Mesendoderm (in vitro differentiated cells): ENCODE measurements around the gene TPSAB1.
"Not testable (repeated sequence)": the region's sequence is repeated elsewhere in the genome, so short reads cannot be mapped to it uniquely, and the experiment has no call there.

Experiments used
- DNase-seq: peaks from one replicate; pipeline ENCODE4 v3.0.0; 2013
- H2AK5ac ChIP-seq: 2 replicates; pipeline ENCODE4 v1.6.1; 2013; ENCODE audit warnings: low read length, inconsistent platforms
- H2BK120ac ChIP-seq: 2 replicates; pipeline ENCODE4 v1.6.1; 2013; ENCODE audit warnings: low read depth, mild to moderate bottlenecking, low read length, moderate library complexity, mixed read lengths
- H2BK15ac ChIP-seq: replicated peaks from 2 replicates; pipeline ENCODE4 v1.6.1; 2013; ENCODE audit warnings: low read depth, mild to moderate bottlenecking, moderate library complexity
- H2BK5ac ChIP-seq: 2 replicates; pipeline ENCODE4 v1.6.1; 2013; ENCODE audit warnings: low read length, inconsistent platforms
- H3K18ac ChIP-seq: 2 replicates; pipeline ENCODE4 v1.6.1; 2013; ENCODE audit warnings: mild to moderate bottlenecking, low read length, mixed read lengths
- H3K23ac ChIP-seq: one replicate; pipeline ENCODE4 v1.6.1; 2013; ENCODE audit warnings: low read length
- H3K27ac ChIP-seq: 2 replicates; pipeline ENCODE4 v1.5.1; 2013; ENCODE audit warnings: low read depth, mild to moderate bottlenecking, inconsistent platforms, low read length, moderate library complexity
- H3K27me3 ChIP-seq: 2 replicates; pipeline ENCODE4 v1.6.1; 2013; ENCODE audit warnings: low read length, control low read depth, mild to moderate bottlenecking, inconsistent platforms; ENCODE audit not compliant: insufficient read depth, poor library complexity
- H3K36me3 ChIP-seq: 2 replicates; pipeline ENCODE4 v1.6.1; 2013; ENCODE audit warnings: low read length, inconsistent platforms; ENCODE audit not compliant: control insufficient read depth, insufficient read depth
- H3K4ac ChIP-seq: one replicate; pipeline ENCODE4 v1.6.1; 2013; ENCODE audit warnings: low read depth, mild to moderate bottlenecking, low read length, moderate library complexity
- H3K4me1 ChIP-seq: 2 replicates; pipeline ENCODE4 v1.6.1; 2013; ENCODE audit warnings: low read depth, low read length, inconsistent platforms; ENCODE audit not compliant: control insufficient read depth
- H3K4me2 ChIP-seq: 2 replicates; pipeline ENCODE4 v1.6.1; 2013; ENCODE audit warnings: low read length
- H3K4me3 ChIP-seq: 2 replicates; pipeline ENCODE4 v1.5.1; 2013; ENCODE audit warnings: mild to moderate bottlenecking, low read length
- H3K56ac ChIP-seq: one replicate; pipeline ENCODE4 v1.6.1; 2013; ENCODE audit warnings: low read length
- H3K79me1 ChIP-seq: 2 replicates; pipeline ENCODE4 v1.6.1; 2013; ENCODE audit warnings: low read length, inconsistent platforms
- H3K79me2 ChIP-seq: 2 replicates; pipeline ENCODE4 v1.6.1; 2013; ENCODE audit warnings: mild to moderate bottlenecking, low read length; ENCODE audit not compliant: control insufficient read depth, insufficient read depth
- H3K9ac ChIP-seq: 2 replicates; pipeline ENCODE4 v1.6.1; 2013; ENCODE audit warnings: low read length, inconsistent platforms
- H4K5ac ChIP-seq: one replicate; pipeline ENCODE4 v1.6.1; 2013; ENCODE audit warnings: low read length
- H4K8ac ChIP-seq: one replicate; pipeline ENCODE4 v1.6.1; 2013; ENCODE audit warnings: low read depth, mild to moderate bottlenecking, control low read depth, low read length, moderate library complexity
- WGBS: extraction: QIAGEN DNeasy Blood & Tissue Kit; methylation state at CpG from one replicate; pipeline ENCODE4 v1.1.7; 2013; ENCODE audit warnings: low lambda C conversion rate, missing lambda C conversion rate; ENCODE audit not compliant: insufficient coverage; ENCODE audit errors: extremely low coverage; 5-methylcytosine and 5-hydroxymethylcytosine counted together

The TPSAB1 gene

DNA sequence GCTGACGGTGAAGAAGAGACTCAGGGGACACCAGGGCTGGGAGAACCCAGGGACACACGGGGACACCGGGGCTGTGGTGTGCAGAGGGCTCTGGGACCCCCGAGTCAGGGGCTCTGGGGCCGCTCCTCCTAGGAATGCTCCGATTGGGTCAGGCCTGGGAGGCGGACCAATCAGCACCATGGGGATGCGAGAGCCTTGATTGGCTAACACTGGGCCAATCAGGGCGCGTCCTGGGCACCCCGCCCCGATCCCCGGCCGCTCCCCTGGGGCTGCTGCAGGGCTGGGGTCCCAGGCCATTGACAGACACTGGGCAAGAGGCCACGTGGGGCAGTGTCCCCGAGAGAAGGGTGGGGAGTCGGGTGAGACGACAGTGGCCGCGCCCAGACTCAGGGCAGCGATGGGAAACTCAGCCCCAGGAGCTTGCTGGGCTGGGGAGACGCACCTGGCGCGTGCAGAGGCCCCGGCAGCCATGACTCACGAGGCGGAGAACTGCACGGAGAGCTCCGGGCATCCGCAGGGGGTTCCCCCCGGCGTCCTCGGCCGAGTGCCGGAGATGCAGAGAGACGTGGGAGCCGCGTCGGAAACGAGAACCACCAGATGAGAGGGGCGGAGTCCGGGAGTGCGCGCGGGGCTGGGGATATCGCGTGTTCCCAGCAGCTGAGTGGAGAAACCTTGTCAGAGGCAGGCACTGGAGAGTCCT is 8.3 kb upstream of the TPSAB1 start:
- not testable (repeated sequence) for H4K8ac ChIP-seq, H2BK5ac ChIP-seq, H2BK120ac ChIP-seq, H3K4me1 ChIP-seq, H3K4me2 ChIP-seq, H3K27ac ChIP-seq, H3K27me3 ChIP-seq, H2AK5ac ChIP-seq, H3K18ac ChIP-seq, H3K79me2 ChIP-seq, H3K36me3 ChIP-seq, H3K9ac ChIP-seq, H2BK15ac ChIP-seq, H3K4me3 ChIP-seq, H4K5ac ChIP-seq, H3K79me1 ChIP-seq, H3K23ac ChIP-seq, DNase-seq, H3K4ac ChIP-seq, H3K56ac ChIP-seq
- no CpG with 5 or more reads among the region's 47 CpGs for WGBS

DNA sequence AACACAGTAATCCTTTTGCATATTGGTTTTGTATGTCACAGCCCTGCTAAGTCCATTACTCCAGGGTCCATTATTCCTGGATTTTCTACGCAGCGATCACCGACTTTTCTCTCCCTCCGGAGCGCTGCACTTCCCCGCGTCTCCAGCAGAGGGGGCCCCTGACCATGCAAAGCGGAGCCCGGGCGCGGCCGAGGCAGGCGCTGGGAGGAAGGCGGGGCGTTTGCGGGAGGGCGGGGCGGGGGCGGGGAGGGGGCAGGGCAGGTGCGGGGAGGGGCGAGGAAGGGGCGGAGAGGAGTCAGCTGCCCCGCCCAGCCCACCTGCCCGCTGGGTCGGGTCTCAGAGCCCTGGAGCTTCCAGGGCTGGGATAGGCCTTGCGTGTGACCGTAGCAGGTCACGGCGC is 3.8 kb upstream of the TPSAB1 start:
- WGBS, result no CpG with 5 or more reads among the region's 29 CpGs
- H3K4me2 ChIP-seq, H3K79me2 ChIP-seq, H3K18ac ChIP-seq, H3K4me3 ChIP-seq, H2BK5ac ChIP-seq, H2BK15ac ChIP-seq, H3K56ac ChIP-seq, H3K36me3 ChIP-seq, H3K27me3 ChIP-seq, H3K4me1 ChIP-seq, H3K79me1 ChIP-seq, H2AK5ac ChIP-seq, H3K27ac ChIP-seq, H3K9ac ChIP-seq, H4K5ac ChIP-seq, H2BK120ac ChIP-seq, H4K8ac ChIP-seq, H3K23ac ChIP-seq, DNase-seq, H3K4ac ChIP-seq: not testable (repeated sequence)

DNA sequence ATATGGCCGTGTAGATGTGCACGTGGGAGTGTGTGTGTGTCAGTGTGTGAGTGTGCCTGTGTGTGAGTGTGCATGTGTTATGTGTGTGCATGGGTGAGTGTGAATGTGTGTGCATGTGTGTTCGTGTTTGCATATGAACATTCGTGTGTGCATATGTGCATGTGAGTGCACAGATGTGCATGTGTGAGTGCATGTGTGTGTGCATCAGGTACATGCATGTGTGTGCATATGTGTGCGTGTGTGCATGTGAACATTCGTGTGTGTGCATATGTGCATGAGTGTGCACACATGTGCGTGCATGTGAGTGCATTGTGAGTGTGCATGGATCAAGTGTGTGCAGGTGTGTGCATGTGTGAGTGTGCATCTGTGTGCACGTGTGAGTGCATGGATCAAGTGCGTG is 2.5 kb upstream of the TPSAB1 start:
- no peak overlapping the region for H3K4ac ChIP-seq
- no peak overlapping the region for H3K9ac ChIP-seq
- no CpG with 5 or more reads among the region's 9 CpGs for WGBS
- H2BK5ac ChIP-seq, result no peak overlapping the region
- H4K5ac ChIP-seq, result no peak overlapping the region
- no peak for DNase-seq
- no peak overlapping the region for H3K23ac ChIP-seq
- H3K27ac ChIP-seq, result no peak overlapping the region
- no peak overlapping the region for H3K18ac ChIP-seq
- no peak overlapping the region for H3K56ac ChIP-seq
- H3K4me1 ChIP-seq, result no peaks in the 10 kb centered on the region
- H4K8ac ChIP-seq, result no peak overlapping the region
- no peaks in the 10 kb centered on the region for H3K79me2 ChIP-seq
- no peaks in the 10 kb centered on the region for H3K36me3 ChIP-seq
- no peaks in the 10 kb centered on the region for H3K27me3 ChIP-seq
- no peaks in the 10 kb centered on the region for H3K79me1 ChIP-seq
- no peak overlapping the region for H2BK15ac ChIP-seq
- no peak overlapping the region for H2BK120ac ChIP-seq
- H3K4me3 ChIP-seq, result no peak overlapping the region
- H3K4me2 ChIP-seq, result no peak overlapping the region
- H2AK5ac ChIP-seq, result no peak overlapping the region

DNA sequence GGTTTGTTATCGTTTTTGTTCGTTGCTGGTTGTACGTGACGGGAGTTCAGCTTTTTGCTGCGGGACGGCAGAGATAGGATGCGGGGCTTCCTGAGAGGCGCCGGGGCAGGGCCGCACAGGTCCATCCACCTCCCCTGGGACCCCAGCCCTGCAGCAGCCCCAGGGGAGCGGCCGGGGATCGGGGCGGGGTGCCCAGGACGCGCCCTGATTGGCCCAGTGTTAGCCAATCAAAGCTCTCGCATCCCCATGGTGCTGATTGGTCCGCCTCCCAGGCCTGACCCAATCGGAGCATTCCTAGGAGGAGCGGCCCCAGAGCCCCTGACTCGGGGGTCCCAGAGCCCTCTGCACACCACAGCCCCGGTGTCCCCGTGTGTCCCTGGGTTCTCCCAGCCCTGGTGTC is 1.6 kb upstream of the TPSAB1 start:
- not testable (repeated sequence) for H3K4me1 ChIP-seq, H3K23ac ChIP-seq, H3K56ac ChIP-seq, H2BK5ac ChIP-seq, H2AK5ac ChIP-seq, H3K4me3 ChIP-seq, H3K27ac ChIP-seq, H3K79me1 ChIP-seq, H3K27me3 ChIP-seq, H3K9ac ChIP-seq, H3K79me2 ChIP-seq, H2BK15ac ChIP-seq, H3K4me2 ChIP-seq, H3K4ac ChIP-seq, H4K5ac ChIP-seq, H3K18ac ChIP-seq, H4K8ac ChIP-seq, DNase-seq, H3K36me3 ChIP-seq, H2BK120ac ChIP-seq
- WGBS, result no CpG with 5 or more reads among the region's 23 CpGs

DNA sequence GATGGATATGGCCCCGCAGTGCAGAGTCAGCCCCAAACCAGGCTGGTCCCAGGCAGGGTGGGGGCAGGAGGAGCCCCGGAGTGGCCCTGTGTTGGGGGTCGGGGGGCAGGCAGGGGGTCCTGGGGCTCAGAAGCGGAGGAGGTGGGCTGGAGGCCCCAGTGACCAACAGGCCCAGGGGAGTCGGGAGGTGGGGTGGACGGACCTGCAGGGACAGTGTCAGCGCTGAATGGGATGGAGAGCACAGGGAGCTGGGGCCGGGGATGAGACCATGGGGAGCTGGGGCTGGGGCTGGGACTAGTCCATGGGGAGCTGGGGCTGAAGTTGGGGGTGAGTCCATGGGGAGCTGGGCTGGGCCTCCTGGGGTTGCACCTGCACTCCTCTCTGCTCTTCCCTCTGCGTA is 930 bp upstream of the TPSAB1 start:
- H3K36me3 ChIP-seq, DNase-seq, H3K27me3 ChIP-seq, H3K4me3 ChIP-seq, H3K79me1 ChIP-seq, H3K27ac ChIP-seq, H2AK5ac ChIP-seq, H3K9ac ChIP-seq, H3K4me2 ChIP-seq, H4K5ac ChIP-seq, H3K23ac ChIP-seq, H2BK120ac ChIP-seq, H3K4ac ChIP-seq, H3K4me1 ChIP-seq, H3K18ac ChIP-seq, H4K8ac ChIP-seq, H3K56ac ChIP-seq, H3K79me2 ChIP-seq, H2BK15ac ChIP-seq, H2BK5ac ChIP-seq: not testable (repeated sequence)
- no CpG with 5 or more reads among the region's 9 CpGs for WGBS

DNA sequence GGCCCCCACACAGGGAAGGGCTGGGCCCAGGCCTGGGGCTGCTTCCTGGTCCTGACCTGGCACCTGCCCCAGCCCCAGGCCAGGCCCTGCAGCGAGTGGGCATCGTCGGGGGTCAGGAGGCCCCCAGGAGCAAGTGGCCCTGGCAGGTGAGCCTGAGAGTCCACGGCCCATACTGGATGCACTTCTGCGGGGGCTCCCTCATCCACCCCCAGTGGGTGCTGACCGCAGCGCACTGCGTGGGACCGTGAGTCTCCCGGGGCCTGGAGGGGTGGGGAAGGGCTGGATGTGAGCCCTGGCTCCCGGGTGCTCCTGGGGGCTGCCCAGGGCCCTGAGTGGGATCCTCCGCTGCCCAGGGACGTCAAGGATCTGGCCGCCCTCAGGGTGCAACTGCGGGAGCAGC is 576 bp downstream of the TPSAB1 start:
- not testable (repeated sequence) for H2AK5ac ChIP-seq, H3K36me3 ChIP-seq, H2BK120ac ChIP-seq, H3K27me3 ChIP-seq, H3K4me3 ChIP-seq, DNase-seq, H3K4ac ChIP-seq, H3K79me2 ChIP-seq, H2BK5ac ChIP-seq, H4K8ac ChIP-seq, H3K4me2 ChIP-seq, H3K4me1 ChIP-seq, H3K27ac ChIP-seq, H3K18ac ChIP-seq, H3K9ac ChIP-seq, H3K23ac ChIP-seq, H3K79me1 ChIP-seq, H3K56ac ChIP-seq, H2BK15ac ChIP-seq, H4K5ac ChIP-seq
- WGBS, result no CpG with 5 or more reads among the region's 15 CpGs
